K562 (cell line): ENCODE data around the gene NQO2. TPM values are rescaled to one million over a fixed set of nuclear protein-coding genes. Genes with fewer than 3 reads are reported as not detected.
A peak's percentile ranks its signal among the peaks of the same experiment; 100 is the strongest.

Source experiments
- ARHGAP35 ChIP-seq: fragments of 450-650 bp; IDR thresholded peaks from 2 replicates; pipeline ENCODE4 v1.6.1; 2018; ENCODE audit not compliant: partially characterized antibody
- BRD4 ChIP-seq: fragments of 200-600 bp; sonication (generic); IDR thresholded peaks from 2 replicates; pipeline ENCODE4 v1.6.1; 2017; ENCODE audit warnings: inconsistent platforms
- CBFA2T2 ChIP-seq: fragments of 450-650 bp; conservative IDR thresholded peaks from 2 replicates; pipeline ENCODE4 v1.6.1; 2017; ENCODE audit warnings: mild to moderate bottlenecking
- CCAR2 ChIP-seq: fragments of 200-400 bp; formaldehyde crosslinking; IDR thresholded peaks from 2 replicates; pipeline ENCODE4 v1.6.1; 2017; ENCODE audit warnings: mild to moderate bottlenecking, low read depth, low read length
- CHAMP1 ChIP-seq: fragments of 450-650 bp; IDR thresholded peaks from 2 replicates; pipeline ENCODE4 v1.6.1; 2016; ENCODE audit warnings: mild to moderate bottlenecking
- CSDE1 ChIP-seq, 2 experiments: fragments of 450-650 bp; IDR thresholded peaks; 2 replicates each; pipeline ENCODE4 v1.6.1; 2016; ENCODE audit warnings: mild to moderate bottlenecking in 1 of 2
- DPF2 ChIP-seq: fragments of 450-650 bp; IDR thresholded peaks from 2 replicates; pipeline ENCODE4 v1.6.1; 2016
- ELK1 ChIP-seq: sonication (generic); formaldehyde crosslinking; IDR thresholded peaks from 2 replicates; pipeline ENCODE4 v1.8.1; 2022; ENCODE audit warnings: missing genetic modification reagents
- FOXA1 ChIP-seq: fragments of 450-650 bp; IDR thresholded peaks from 2 replicates; pipeline ENCODE4 v1.6.1; 2016; ENCODE audit warnings: mild to moderate bottlenecking, borderline replicate concordance
- HES1 ChIP-seq: fragments of 450-650 bp; IDR thresholded peaks from 2 replicates; pipeline ENCODE4 v1.6.1; 2016; ENCODE audit warnings: low read depth, mild to moderate bottlenecking, moderate library complexity
- HEY1 ChIP-seq: fragments of 250-450 bp; sonication (Bioruptor Pico); IDR thresholded peaks from 2 replicates; pipeline ENCODE4 v1.5.0; 2020; ENCODE audit warnings: mild to moderate bottlenecking, moderate library complexity, borderline replicate concordance
- KAT8 ChIP-seq: fragments of 450-650 bp; IDR thresholded peaks from 2 replicates; pipeline ENCODE4 v1.6.1; 2016; ENCODE audit warnings: low read depth, mild to moderate bottlenecking
- KDM5B ChIP-seq: fragments of 200-600 bp; sonication (generic); IDR thresholded peaks from 2 replicates; pipeline ENCODE4 v1.6.1; 2012; ENCODE audit warnings: low read depth, mild to moderate bottlenecking, moderate library complexity, low read length, control low read depth, inconsistent platforms; ENCODE audit not compliant: insufficient replicate concordance
- NELFE ChIP-seq: IDR thresholded peaks from 2 replicates; pipeline ENCODE4 v1.6.1; 2011; ENCODE audit warnings: mild to moderate bottlenecking; ENCODE audit not compliant: insufficient read depth, insufficient read length
- NR2C2 ChIP-seq, 2 experiments: fragments of 200-800 bp in 1 of 2; sonication (Bioruptor generic) in 1 of 2; sonication (generic) in 1 of 2; formaldehyde crosslinking in 1 of 2; IDR thresholded peaks; 2 replicates each; pipeline versions ENCODE4 v1.6.1 to v1.8.0; 2016 to 2022; ENCODE audit warnings: mild to moderate bottlenecking in 1 of 2, missing compliant biosample characterization in 1 of 2, missing genetic modification characterization in 1 of 2, missing genetic modification reagents in 1 of 2
- POLR3G ChIP-seq: IDR thresholded peaks from 2 replicates; pipeline ENCODE4 v1.6.1; 2011; ENCODE audit not compliant: insufficient read length, insufficient replicate concordance; ENCODE audit errors: extremely low read depth
- RNF219 ChIP-seq: fragments of 250-450 bp; sonication (Bioruptor Pico); IDR thresholded peaks from 2 replicates; pipeline ENCODE4 v1.5.0; 2022; ENCODE audit warnings: mild to moderate bottlenecking
- THRAP3 ChIP-seq: fragments of 450-650 bp; IDR thresholded peaks from 2 replicates; pipeline ENCODE4 v1.6.1; 2016; ENCODE audit warnings: mild to moderate bottlenecking, inconsistent platforms, borderline replicate concordance
- ZBTB1 ChIP-seq: sonication (generic); formaldehyde crosslinking; IDR thresholded peaks from 2 replicates; pipeline ENCODE4 v1.8.1; 2023; ENCODE audit warnings: missing genetic modification reagents, low read depth, mild to moderate bottlenecking, borderline replicate concordance
- ZC3H8 ChIP-seq: fragments of 450-650 bp; IDR thresholded peaks from 2 replicates; pipeline ENCODE4 v1.6.1; 2017
- ZNF511 ChIP-seq: sonication (generic); formaldehyde crosslinking; IDR thresholded peaks from 2 replicates; pipeline ENCODE4 v1.8.0; 2022; ENCODE audit warnings: mild to moderate bottlenecking, missing genetic modification reagents
- polyA plus RNA-seq, 8 experiments: library from polyadenylated mRNA; depleted of rRNA in 4 of 8; stranded (reverse) in 5 of 8; unstranded in 3 of 8; fragments of >200 nt; fragmentation: Nextera tagmentation in 2 of 8; fragmentation: Illumina TruSeq in 1 of 8; extraction: Ambion mirVana in 2 of 8; extraction: Trizol in 1 of 8; gene quantifications; 2 replicates each; pipeline versions ENCODE4 v1.2.1 to v1.2.3, GENCODE V29; 2011 to 2014; ENCODE audit warnings: inconsistent platforms in 1 of 8, missing spikeins in 1 of 8
- total RNA-seq, 7 experiments: library from RNA; depleted of rRNA in 6 of 7; stranded (reverse); fragments of >200 nt in 6 of 7; fragmentation: Illumina TruSeq in 2 of 7; extraction: Trizol in 2 of 7; gene quantifications; 2 replicates each; pipeline versions ENCODE4 v1.2.1 to v1.2.3, GENCODE V29; 2011 to 2021; ENCODE audit warnings: low replicate concordance in 1 of 7

The NQO2 gene
- total and polyA plus RNA-seq, 9 of the 15 experiments (the other 6 are each of a cell fraction or from before 2014, with no cell fraction given), result 54.6 to 214 (median 116) TPM

- TF ChIP-seq CHAMP1 (no peak), NELFE (no peak), ELK1 (CRISPR knock-in tag) (no peak), BRD4 (no peak), HES1 (no peak), NR2C2 (CRISPR knock-in tag; IDR thresholded peaks at IDR 0.05) (no peak; the same call in 1 of the 2 replicates), NR2C2 (tag; IDR thresholded peaks at IDR 0.05) (peak; percentile 45; the same call in 1 of the 2 replicates), ZBTB1 (CRISPR knock-in tag) (no peak), CBFA2T2 (no peak), KDM5B (no peak), HEY1 (CRISPR knock-in tag) (no peak), RNF219 (CRISPR knock-in tag) (no peak), CSDE1 (IDR thresholded peaks at IDR 0.05) (peak in 1 of 2 experiments; percentile 51; a peak in 1 of 4 replicates), POLR3G (no peak), ARHGAP35 (no peak), CCAR2 (no peak), KAT8 (no peak), DPF2 (no peak), ZC3H8 (no peak), ZNF511 (CRISPR knock-in tag) (peak; percentile 53), FOXA1 (no peak), THRAP3 (peak; percentile 85; the same call in 1 of the 2 replicates)
These were observed 23.3 kb downstream of the NQO2 start (continued) for GRCh38 chr6:3022765-3023662.
